Measurements from ENCODE around the gene LRRC32. TPM values are rescaled to one million over a fixed set of nuclear protein-coding genes. Genes with fewer than 3 reads are reported as not detected.

The LRRC32 gene
- total and polyA plus RNA-seq, 2 of the 4 experiments (the other 2 are of a cell fraction): 5.2 to 13.7 TPM

DNA sequence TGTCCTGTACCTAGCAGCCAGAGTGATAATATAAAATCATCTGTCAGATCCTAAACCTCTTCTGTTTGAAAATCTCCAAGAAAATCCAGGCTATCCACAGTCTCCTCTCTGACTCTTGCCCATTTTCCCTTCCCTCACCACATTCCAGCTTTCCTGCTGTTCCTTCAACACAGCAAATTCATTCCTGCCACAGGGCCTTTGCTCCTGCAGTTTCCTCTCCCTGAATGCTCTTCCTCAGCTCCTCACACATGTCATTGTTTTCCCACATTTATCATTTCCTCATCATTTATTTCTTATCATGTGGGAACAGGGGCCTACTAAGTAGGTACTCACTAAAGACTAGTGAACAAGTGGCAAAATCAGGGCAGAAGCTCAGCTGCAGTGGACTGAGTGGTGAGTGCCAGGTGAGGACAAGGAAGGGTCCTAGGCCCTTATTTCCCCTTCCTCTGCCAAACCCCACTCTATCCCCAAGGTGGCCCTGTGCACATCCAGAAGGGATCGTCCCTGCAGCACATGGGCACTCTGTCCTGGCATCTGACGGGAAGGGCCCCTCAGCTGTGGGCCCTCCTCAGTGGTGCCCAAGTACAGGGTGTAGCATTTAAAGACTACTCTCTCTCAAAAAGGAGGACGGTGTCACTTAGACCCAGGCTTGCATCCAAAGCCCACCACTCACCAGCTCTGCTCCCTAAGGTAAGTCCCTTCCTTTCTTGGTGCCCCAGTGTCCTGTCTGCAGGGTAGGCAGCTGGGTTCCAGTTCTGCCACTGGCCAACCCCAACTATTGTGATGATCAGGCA lies 2.0 kb downstream of the LRRC32 start:
- no peak overlapping the region for H3K23ac ChIP-seq (ENCODE audit: low read depth, low read length)
- H3K14ac ChIP-seq (replicated peaks; ENCODE audit: low read depth, low read length): 0 out of 2 replicates have a peak overlapping the region, but pooled peaks have one; percentile 21
- no peak for ATAC-seq (ENCODE audit: low read depth)
- H2AK9ac ChIP-seq (replicated peaks; ENCODE audit: low read depth, low read length, poor library complexity): no peak overlapping the region
- WGBS, 2 experiments (ENCODE audit: extremely low coverage in 2 of 2, insufficient read length in 1 of 2): 100% methylated on average over 1 of the region's 3 CpGs; no CpG with 5 or more reads in 1 of the 2 experiments
- no peak overlapping the region for H3K27ac ChIP-seq (ENCODE audit: insufficient read depth, low read length)
- DNase-seq: no peak
- TF ChIP-seq CEBPB (IDR thresholded peaks at IDR 0.05; ENCODE audit: low read depth, low read length) (no peak), FOS (IDR thresholded peaks at IDR 0.05; ENCODE audit: low read depth, low read length) (no peak), RAD21 (IDR thresholded peaks at IDR 0.05; ENCODE audit: low read length) (no peak), BHLHE40 (IDR thresholded peaks at IDR 0.05; ENCODE audit: low read depth, low read length) (no peak), MXI1 (IDR thresholded peaks at IDR 0.05; ENCODE audit: borderline replicate concordance, low read depth, low read length) (no peak), USF2 (IDR thresholded peaks at IDR 0.05; ENCODE audit: low read depth, low read length) (no peak), CHD1 (IDR thresholded peaks at IDR 0.05; ENCODE audit: low read depth, low read length) (no peak), MAZ (IDR thresholded peaks at IDR 0.05; ENCODE audit: borderline replicate concordance, low read depth, low read length) (no peak), RFX5 (IDR thresholded peaks at IDR 0.05; ENCODE audit: low read depth, low read length) (no peak), POLR2A (IDR thresholded peaks at IDR 0.05; ENCODE audit: low read depth, low read length) (no peak), SMC3 (IDR thresholded peaks at IDR 0.05; ENCODE audit: low read depth, low read length) (no peak), RCOR1 (IDR thresholded peaks at IDR 0.05; ENCODE audit: insufficient replicate concordance, low read length) (no peak)
- TF ChIP-seq, protein P1, sequence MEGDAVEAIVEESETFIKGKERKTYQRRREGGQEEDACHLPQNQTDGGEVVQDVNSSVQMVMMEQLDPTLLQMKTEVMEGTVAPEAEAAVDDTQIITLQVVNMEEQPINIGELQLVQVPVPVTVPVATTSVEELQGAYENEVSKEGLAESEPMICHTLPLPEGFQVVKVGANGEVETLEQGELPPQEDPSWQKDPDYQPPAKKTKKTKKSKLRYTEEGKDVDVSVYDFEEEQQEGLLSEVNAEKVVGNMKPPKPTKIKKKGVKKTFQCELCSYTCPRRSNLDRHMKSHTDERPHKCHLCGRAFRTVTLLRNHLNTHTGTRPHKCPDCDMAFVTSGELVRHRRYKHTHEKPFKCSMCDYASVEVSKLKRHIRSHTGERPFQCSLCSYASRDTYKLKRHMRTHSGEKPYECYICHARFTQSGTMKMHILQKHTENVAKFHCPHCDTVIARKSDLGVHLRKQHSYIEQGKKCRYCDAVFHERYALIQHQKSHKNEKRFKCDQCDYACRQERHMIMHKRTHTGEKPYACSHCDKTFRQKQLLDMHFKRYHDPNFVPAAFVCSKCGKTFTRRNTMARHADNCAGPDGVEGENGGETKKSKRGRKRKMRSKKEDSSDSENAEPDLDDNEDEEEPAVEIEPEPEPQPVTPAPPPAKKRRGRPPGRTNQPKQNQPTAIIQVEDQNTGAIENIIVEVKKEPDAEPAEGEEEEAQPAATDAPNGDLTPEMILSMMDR (conservative IDR thresholded peaks at IDR 0.05; ENCODE audit: low read depth, low read length): no peak
- H4K20me1 ChIP-seq (ENCODE audit: insufficient read depth, low read length): no peaks in the 10 kb centered on the region
- H3K4me1 ChIP-seq (ENCODE audit: control insufficient read depth, insufficient read depth, low read length): peaks cover 11% of the 10 kb centered on the region
- BruUV-seq (replicated peaks): no TSS peak
- no peak overlapping the region for H2AFZ ChIP-seq (replicated peaks; ENCODE audit: low read length, poor library complexity)
- peak overlapping the region; percentile 4; the same call in 1 of the 2 replicates for H3K4me2 ChIP-seq (ENCODE audit: low read depth, low read length)
- no peaks in the 10 kb centered on the region for H3K9me1 ChIP-seq (ENCODE audit: insufficient read depth, low read length)
- dilution Hi-C loops (cut with HindIII; ENCODE audit: low sequenced_read_pairs, unreplicated experiment) (no loop called here), intact Hi-C loops (cut with micrococcal nuclease) (no loop called here), in situ Hi-C loops (cut with MboI; ENCODE audit: low sequenced_read_pairs) (no loop called here)
- H2BK15ac ChIP-seq (ENCODE audit: low read depth, low read length): peak overlapping the region; percentile 25; the same call in 1 of the 3 replicates
- H2BK120ac ChIP-seq (ENCODE audit: low read depth, low read length): peak overlapping the region; percentile 61
- 0 out of 2 replicates have a peak, but pooled peaks cover 2% of the 10 kb centered on the region for H3K36me3 ChIP-seq (ENCODE audit: control insufficient read depth, insufficient read depth, low read length)
- no peaks in the 10 kb centered on the region for H3K79me1 ChIP-seq (ENCODE audit: low read depth in 1 of 2, low read length in 2 of 2)
- CTCF ChIA-PET: no interaction called here
- POLR2A ChIA-PET (ENCODE audit: unreplicated experiment): no interaction called here
- no peaks in the 10 kb centered on the region for H3K9me3 ChIP-seq (ENCODE audit: control insufficient read depth, insufficient read depth, low read length)
- no peak overlapping the region for H3K9ac ChIP-seq (ENCODE audit: low read depth, low read length)
- no peak overlapping the region; the same call in 1 of the 2 replicates for H4K5ac ChIP-seq (ENCODE audit: low read depth, low read length)
- no peak overlapping the region for H2BK5ac ChIP-seq (ENCODE audit: low read depth, low read length, poor library complexity, severe bottlenecking)
- H4K91ac ChIP-seq (ENCODE audit: insufficient read depth, low read depth, low read length): peak overlapping the region; percentile 14; the same call in 1 of the 2 replicates
- no peak overlapping the region for H3K4me3 ChIP-seq (ENCODE audit: insufficient read depth, low read depth, low read length)
- peak overlapping the region; percentile 87 for H2AK5ac ChIP-seq (ENCODE audit: low read depth, low read length)
- H3K27me3 ChIP-seq (ENCODE audit: control insufficient read depth, insufficient read depth, low read length): 0 out of 2 replicates have a peak, but pooled peaks cover 3% of the 10 kb centered on the region
- no peak overlapping the region; the same call in 1 of the 2 replicates for H3K18ac ChIP-seq (ENCODE audit: low read depth, low read length)
- H3K56ac ChIP-seq (ENCODE audit: extremely low read depth, insufficient read depth, low read length): no peak overlapping the region
- no peak overlapping the region for H4K8ac ChIP-seq (ENCODE audit: low read depth in 2 of 2, low read length in 2 of 2)
- H2BK20ac ChIP-seq (ENCODE audit: low read depth, low read length): no peak overlapping the region; the same call in 1 of the 2 replicates
- peak overlapping the region; percentile 42; the same call in 1 of the 2 replicates for H3K4ac ChIP-seq (ENCODE audit: low read depth, low read length)

Data from IMR-90 (cell line).